Occipital lobe (tissue), 2 donors: ENCODE results near the gene TMEM120B. TPM values are rescaled to one million over a fixed set of nuclear protein-coding genes. Genes with fewer than 3 reads are reported as not detected.
"Not testable (repeated sequence)": the region's sequence is repeated elsewhere in the genome, so short reads cannot be mapped to it uniquely, and the experiment has no call there.

Source experiments
- DNase-seq: peaks from one replicate; lab custom pipeline; 2025; lab: John Stamatoyannopoulos, UW
- total RNA-seq: library from RNA; depleted of rRNA; stranded (reverse); fragments of >200 nt; gene quantifications from one replicate; pipeline ENCODE4 v1.2.3, GENCODE V29; 2014

The TMEM120B gene
- total RNA-seq, 1 donor from 2014 or later = 13.7 TPM

DNA sequence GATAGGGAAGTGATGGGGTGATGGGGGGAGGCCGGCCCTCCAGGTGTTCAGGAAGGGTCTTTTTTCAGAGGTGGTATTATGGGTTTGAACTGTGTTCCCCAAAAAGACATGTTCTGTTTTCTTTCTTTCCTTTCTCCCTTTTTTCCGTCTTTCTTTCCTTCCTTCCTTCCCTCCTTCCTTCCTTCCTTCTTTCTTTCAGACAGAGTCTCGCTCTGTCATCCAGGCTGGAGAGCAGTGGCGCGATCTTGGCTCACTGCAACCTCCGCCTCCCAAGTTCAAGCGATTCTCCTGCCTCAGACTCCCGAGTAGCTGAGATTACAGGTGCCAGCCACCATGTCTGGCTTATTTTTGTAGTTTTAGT is 3.5 kb upstream of the TMEM120B start:
- DNase-seq = not testable (repeated sequence)

- DNase-seq = no peak
Measured at GRCh38 chr12:121709478-121709961, 3.0 kb upstream of the TMEM120B start.

DNA sequence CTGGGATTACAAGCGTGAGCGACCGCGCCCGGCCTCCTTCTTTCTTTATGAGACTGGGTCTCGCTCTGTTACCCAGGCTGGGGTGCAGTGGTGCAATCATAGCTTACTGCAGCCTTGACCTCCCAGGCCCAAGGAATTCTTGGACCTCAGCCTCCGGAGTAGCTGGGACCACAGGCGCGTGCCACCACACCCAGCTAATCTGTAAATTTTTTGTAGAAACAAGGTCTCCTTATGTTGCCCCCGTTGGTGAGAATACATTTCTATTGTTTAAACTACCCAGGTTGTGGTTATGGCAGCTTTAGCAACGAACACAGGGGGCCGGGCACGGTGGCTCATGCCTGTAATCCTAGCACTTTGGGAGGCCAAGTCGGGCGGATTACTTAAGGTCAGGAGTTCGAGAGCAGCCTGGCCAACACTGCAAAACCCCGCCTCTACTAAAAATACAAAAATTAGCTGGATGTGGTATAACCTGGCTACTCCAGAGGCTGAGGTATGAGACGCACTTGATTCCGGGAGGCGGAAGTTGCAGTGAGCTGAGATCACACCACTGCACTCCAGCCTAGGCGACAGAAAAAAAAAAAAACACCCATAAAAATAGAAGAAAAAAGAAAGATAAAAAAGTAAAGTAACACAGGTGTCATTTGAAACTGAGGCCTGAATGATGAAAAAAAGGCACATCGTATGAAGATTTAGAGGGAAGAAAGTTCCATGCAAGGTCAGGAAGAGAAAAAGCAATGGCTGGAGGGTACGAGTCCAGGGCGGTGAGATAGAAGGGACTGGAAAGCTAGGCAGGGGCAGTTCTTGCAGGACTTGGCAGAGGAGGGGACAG is 977 bp upstream of the TMEM120B start:
- DNase-seq = no peak

GRCh38 chr12:121712190-121712460 is 427 bp upstream of the TMEM120B start:
- DNase-seq = no peak

DNA sequence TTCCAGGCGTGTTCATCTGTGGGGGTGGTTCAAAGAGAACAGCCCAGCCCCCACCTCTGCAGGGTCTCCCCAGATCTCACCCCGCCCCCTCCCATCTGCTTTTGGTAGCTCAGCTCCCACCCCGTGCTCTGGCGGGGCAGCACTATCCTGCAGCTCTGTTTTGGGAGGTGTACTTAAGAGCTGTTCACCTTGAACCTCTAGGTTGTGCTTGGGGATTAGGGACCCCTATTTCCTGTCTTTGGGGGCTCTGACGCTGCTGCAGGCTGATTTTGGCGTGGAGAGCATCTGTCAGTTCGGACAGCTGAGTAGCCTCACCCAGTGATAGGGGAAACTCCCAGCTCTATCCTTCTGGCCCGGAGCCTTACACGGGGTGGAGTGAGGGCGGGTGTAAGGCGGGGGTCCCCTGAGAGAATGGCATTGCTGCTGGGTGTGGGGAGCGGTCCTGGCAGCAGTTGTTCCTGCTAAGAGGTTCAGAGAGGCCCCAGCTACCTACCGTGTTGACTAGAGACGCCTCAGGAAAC is 765 bp downstream of the TMEM120B start:
- no peak for DNase-seq

DNA sequence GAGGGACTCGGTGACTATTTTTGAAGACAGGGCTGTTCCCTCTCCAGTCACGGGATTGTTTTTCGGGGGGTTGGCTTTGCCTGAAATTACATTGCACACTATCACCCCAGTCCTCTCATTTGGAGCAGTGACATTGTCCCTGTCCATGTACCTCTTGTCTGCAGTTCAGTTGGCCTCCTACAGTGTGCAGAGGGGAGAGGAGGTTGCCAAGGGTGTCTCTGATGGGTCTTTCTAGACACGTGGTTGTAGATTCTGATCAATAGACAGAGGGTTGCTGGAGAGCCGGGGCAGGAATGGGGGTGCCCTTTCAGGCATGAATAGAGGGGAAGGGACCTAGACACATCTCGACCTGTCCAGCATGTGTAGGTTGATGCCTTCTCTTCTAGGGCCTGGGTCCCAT is 1.2 kb downstream of the TMEM120B start:
- no peak for DNase-seq

DNA sequence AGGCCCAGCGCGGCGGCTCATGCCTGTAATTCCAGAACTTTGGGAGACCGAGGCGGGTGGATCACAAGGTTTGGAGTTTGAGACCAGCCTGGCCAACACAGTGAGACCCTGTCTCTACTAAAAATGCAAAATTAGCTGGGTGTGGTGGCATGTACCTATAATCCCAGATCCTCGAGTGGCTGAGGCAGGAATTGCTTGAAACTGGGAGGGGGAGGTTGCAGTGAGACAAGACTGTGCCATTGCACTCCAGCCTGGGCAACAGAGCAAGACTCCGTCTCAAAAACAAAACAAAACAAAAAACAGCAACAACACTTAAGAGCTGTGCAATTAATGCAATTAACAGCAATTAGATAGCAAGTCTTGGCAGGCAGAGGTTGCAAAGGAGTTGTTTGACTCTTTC is 2.5 kb downstream of the TMEM120B start:
- DNase-seq = not testable (repeated sequence)

DNA sequence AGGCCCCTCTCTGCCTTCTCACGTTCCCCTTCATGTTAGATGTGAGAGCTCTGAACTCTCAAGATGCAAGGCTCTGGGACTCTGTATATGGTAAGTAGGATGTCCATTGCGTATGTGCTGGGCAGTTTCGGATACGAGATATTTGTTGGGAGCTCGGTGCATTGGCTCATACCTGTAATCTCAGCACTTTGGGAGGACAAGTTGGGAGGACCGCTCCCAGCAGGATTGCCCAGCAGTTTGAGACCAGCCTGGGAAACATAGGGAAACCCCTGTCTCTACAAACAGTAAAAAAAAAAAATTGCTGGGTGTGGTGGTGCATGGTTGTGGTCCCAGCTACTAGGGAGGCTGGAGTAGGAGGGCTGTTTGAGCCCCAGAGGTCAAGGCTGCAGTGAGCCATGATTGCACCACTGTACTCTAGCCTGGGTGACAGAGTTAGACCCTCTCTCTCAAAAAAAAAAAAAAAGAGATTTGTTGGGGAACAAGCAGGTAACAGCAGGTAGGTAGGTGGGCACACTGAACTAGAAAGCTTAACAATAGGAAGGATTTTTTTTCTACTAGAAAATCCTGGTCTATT is 3.4 kb downstream of the TMEM120B start:
- DNase-seq = no peak

DNA sequence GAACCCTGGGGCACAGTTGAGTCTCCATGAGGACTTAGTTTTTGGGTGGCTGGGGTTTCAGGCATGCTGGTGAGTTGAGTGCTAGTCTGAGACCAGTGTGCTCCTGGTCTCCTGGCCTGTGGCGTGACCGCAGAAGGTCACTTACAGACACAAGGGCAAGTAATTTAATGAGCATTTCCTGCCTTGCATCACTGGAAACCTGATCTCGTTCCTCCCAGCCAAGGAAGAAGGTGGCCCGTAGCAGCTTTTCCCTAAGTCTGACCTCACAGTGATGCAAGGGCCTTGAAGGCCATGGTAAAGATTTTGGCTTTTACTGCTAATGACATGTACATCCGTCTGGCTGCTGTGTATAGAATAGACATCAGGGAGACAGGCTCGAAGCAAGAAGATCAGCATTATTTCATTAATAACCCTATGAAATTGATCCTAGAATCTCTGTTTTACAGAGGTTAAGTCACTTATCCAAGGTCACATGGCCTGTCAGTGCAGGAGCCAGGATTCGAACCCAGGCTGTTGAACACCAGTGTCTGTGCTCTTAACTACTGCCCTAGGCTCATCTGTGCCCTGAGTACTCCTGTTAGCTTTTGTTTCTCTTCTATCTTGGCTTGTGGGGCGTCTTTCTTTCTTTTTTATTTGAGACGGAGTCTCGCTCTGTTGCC is 4.6 kb downstream of the TMEM120B start:
- no peak for DNase-seq

DNA sequence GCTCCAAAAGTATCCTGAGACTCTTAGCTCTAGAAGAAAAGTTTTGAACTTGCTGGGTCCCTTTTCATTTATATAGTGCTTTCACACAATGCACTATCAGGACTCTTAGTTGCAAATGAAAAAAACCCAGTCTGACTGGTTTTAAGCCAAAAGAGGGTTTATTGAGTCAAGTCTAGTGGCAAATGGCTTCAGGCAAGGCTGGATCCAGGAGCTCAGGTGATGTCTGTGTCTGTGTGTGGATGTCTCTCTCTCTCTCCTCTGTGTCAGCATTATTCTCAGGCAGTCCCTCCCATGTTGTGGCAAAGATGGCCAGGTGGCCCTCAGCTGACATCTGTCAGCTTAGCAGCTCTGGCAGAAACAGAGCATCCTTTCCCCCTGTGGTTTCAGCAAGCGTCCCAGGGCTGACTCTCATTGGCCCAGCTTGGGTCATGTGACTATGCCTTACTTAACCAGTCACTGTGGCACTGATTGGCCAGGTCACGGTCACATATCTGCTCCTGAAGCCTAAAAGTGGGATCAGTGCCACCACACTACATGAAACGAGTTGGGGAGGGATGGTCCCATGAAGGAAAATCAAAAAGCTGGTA is 6.2 kb downstream of the TMEM120B start:
- no peak for DNase-seq

- DNase-seq = no peak
Measured at GRCh38 chr12:121719926-121720414, 7.4 kb downstream of the TMEM120B start.

DNA sequence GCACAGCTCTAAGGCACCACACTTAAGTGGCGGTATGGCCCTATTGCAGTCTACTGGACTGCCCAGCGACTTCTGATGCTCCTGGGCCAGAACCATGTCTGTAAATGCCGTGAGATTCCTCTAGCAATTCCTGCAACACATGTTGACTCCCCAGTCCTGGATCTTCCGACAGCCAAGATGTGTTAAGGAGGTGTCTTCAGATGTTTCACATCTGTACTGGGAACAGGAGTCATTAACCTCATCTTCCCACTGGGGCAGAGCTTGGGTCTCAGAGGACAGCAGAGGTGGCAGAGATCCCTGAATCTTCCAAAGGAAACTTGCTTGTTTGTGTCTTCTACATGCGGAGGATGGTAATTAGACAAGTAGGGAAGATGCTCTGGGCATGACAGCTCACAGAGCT is 8.2 kb downstream of the TMEM120B start:
- DNase-seq = no peak

DNA sequence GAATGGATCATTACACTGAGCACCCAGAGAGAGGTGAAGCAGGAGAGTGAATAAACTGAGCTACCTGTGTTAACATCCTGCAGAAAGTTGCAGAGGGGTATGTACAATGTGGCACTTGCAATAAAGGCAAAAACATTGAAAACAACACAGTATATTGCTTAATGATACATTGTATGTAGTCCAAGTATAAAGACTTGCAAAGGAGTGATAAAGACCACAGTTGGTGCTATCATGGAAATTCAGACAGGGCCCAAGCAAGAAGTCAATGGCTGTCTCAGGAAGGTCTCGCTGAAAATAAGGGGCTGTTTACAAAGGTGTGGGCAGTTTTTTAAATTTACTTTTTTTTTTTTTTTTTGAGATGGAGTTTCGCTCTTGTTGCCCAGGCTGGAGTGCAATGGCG is 10.0 kb downstream of the TMEM120B start:
- no peak for DNase-seq

DNA sequence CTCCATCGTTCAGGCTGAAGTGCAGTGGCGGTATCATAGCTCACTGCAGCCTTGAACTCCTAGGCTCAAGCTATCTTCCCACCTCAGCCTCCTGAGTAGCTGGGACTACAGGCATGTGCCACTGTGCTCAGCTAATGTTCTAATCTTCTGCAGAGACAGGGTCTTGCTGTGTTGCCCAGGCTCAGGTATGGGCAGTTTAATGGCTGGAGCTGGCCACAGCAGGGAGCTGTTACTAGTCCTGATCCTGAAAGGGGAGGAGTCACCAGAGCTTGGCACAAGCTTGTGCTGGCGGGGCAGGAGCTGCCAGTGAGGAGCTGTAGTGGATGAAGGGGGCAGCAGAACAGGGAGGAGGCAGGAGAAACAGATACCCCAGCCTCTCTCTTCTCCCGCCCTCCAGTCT is 10.6 kb downstream of the TMEM120B start:
- no peak for DNase-seq

DNA sequence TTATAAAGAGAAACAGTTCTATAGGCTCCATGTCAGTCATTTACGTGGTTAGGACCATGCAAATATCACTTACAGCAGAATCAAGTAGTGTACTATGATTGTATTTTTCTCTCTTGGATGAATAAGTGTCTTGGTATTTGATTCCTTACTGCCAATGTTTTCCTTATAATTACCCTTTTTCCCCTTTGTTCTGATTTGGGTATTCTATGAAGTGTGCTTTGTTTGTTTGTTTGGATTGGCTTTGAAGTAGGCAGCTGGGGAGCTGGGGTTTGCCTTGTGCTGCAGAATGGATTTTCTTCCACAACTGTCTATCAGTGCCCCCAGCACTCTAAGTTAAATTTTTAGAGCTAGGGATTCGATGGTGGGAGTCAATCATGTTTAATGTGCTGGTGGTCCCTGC is 12.4 kb downstream of the TMEM120B start:
- DNase-seq = no peak

- no peak for DNase-seq
Measured at GRCh38 chr12:121725423-121725822, 12.9 kb downstream of the TMEM120B start.

GRCh38 chr12:121729021-121729420 is 16.5 kb downstream of the TMEM120B start:
- no peak for DNase-seq

DNA sequence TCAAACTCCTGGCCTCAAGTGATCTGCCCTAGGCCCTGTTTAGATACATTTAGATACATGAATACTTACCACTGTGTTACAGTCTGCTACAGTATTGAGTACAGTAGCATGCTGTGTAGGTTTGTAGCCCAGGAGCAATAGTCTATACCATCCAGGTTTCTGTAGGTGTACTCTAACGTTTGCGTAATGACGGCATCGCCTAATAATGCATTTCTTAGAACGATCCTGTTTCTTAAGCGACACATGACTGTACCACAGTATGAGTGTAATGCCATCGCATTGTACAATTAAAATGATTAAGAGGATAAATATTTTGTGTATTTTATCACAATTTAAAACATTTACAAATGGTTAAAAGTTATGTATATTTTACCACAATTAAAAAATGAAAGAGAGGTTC is 18.9 kb downstream of the TMEM120B start:
- DNase-seq = no peak

DNA sequence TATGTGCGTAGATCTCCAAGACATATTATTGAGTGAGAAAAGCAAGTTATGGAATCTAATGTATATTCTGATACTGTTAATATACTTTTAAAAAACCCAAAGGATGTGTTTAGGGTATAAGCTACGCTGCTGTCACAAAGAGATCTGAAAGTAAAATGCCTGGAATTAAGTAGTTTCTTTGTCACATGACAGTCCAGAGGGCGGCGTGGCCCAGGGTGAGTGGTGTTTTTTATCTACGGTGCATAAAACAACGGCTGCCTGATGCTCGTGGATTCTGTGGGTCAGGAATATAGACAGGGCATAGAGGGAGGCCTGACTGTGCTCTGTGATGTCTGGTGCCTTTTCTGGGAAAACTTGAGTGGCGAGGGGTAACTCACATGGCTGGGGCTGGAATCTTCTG is 21.3 kb downstream of the TMEM120B start:
- no peak for DNase-seq

GRCh38 chr12:121738340-121738858 is 25.8 kb downstream of the TMEM120B start:
- no peak for DNase-seq

GRCh38 chr12:121740847-121741246 is 28.3 kb downstream of the TMEM120B start:
- DNase-seq = no peak

DNA sequence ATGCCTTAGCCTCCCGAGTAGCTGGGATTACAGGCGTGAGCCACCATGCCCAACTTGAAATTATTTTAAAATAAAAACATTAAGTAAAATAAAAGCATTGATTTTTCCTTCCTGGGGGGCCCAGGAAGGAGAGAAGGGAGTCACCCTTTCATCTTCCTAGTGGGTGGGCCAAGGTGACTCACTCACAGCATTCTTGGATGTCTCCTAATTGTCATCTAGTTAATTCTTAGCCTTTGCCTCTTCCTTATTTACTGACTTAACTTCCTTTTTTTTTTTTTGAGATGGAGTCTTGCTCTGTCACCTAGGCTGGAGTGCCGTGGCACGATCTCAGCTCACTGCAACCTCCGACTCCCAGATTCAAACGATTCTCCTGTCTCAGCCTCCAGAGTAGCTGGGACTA is 29.2 kb downstream of the TMEM120B start:
- DNase-seq = no peak
